Panc1 (cell line): Measurements from ENCODE around the gene PODNL1.

ENCODE experiments used
- CTCF ChIP-seq: fragments of 450-650 bp; IDR thresholded peaks from 2 replicates; pipeline ENCODE4 v1.5.1; 2017; ENCODE audit warnings: mild to moderate bottlenecking
- POLR2AphosphoS5 ChIP-seq: IDR thresholded peaks from 2 replicates; pipeline ENCODE4 v1.6.1; 2012; ENCODE audit warnings: mild to moderate bottlenecking, low read depth, low read length, moderate library complexity
- REST ChIP-seq, 2 experiments: IDR thresholded peaks; 2 replicates each; pipeline ENCODE4 v1.6.1; 2011 to 2012; ENCODE audit warnings: low read depth in 2 of 2, control low read depth in 1 of 2, low read length in 1 of 2, mild to moderate bottlenecking in 1 of 2, moderate library complexity in 1 of 2; ENCODE audit not compliant: insufficient read depth in 1 of 2
- TCF7L2 ChIP-seq: IDR thresholded peaks from 2 replicates; pipeline ENCODE4 v1.6.1; 2011; ENCODE audit warnings: mild to moderate bottlenecking, low read depth, low read length, inconsistent platforms

- TF ChIP-seq TCF7L2 (no peak), CTCF (no peak), POLR2AphosphoS5 (no peak), REST (IDR thresholded peaks at IDR 0.05; ENCODE audit: insufficient read depth in 1 of 2, low read depth in 2 of 2, low read length in 1 of 2) (no peak)
Measured at GRCh38 chr19:13955662-13956364, 17.6 kb upstream of the PODNL1 start.
